CD4-positive, alpha-beta T cell treated with Interleukin-4 for 1 hour (primary cell): ENCODE measurements around the gene ANAPC2.
A peak's percentile ranks its signal among the peaks of the same experiment; 100 is the strongest.

Source experiments
- DNase-seq, 2 donors: peaks; one replicate each; pipeline ENCODE4 v3.0.0-alpha.2; 2020 to 2022

Gene ANAPC2

DNA sequence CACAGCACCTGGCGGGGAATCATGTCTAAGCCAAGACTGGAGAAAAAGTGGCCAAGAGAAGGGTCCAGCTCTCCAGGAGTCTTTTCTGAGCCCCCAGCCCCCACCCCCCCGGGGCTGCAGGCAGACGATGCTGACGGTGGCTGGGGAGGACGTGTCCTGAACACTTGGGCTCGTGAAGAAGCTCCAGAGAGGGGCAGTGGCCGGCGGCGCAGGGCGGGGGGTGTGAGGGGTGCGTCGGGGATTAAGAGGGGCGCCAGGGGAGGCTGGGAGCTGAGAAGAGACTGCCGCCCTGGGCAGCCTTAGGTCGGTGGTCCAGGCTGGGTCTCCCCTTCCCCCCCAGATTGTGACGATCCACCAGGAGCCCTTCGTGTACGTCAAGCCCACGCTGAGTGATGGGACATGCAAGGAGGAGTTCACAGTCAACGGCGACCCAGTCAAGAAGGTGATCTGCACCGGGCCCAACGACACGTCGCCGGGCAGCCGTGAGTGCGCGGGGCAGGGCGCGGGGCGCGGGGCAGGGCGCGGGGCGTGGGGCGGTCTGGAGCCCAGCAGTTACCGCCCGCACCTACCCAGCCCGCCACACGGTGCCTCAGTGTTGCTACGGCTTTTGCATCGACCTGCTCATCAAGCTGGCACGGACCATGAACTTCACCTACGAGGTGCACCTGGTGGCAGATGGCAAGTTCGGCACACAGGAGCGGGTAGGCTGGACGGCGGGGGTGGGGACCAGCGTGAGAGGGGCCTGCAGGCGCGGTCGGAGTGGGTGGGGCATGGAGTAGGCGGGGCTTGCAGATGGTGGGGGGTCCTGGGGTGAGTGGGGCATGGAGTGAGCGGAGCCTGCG, 27.4 kb downstream of the ANAPC2 start:
- DNase-seq: no peak

DNA sequence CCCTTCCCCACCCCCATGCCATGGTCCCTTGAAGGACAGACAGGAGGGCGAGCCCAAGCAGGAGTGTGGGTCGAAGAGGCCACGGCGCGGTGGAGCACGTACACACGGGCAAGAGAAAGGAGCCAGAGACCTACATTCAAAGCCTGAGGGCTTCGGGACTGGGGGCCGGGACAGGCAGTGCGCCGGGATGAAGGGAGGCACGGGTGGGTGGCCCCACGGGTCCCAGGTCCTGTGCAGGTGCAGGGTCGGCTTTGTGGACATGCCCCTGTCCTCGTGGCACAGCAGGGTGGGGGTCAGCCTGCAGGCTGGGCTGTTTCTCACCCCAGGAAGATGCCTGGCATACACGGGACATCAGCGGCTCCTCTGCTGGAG, 28.3 kb downstream of the ANAPC2 start:
- DNase-seq: no peak

DNA sequence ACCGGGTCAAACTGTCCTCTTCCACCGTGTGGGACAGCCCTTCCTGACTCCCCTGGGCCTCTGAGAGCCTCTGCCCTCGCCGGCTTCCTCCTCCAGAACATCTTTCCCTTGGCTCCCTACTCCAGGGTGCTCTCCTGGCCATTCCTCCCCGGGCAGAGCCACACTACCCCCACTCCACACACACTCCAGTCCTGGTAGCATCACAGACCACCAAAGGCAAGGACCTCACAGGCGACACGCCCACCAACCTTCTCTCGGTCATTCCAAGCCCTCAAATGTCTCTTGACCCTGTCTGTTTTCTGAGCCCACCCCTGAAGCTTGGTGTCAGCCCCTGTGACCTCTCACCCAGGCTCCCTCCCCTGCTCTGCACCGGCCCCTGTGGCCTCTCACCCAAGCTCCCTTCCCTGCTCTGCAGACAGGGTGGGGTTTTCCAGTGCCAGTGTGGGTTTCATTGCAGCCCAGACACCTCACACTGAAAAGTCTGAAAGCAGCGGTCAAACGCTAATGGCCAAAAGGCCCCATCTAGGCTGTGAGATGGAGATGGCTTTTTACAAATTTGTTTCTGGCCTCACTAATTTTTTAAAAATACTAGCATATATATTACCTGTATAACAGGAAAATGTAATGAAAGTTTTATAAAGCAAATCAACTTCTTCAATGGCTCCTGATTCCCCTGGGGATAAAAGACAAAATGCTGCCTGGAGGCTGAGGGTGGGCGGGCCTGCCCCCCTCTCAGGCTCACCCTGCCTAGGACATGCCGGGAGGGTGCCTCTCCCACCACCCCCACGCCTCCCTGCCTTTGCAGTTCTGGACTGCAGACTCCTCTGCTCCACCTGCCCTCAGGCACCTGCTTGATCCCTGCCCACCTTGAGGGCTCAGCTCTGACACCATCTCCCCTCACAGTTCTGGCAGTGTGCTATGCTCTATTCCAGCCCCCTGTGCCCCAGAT, 29.0 kb downstream of the ANAPC2 start:
- DNase-seq: no peak

DNA sequence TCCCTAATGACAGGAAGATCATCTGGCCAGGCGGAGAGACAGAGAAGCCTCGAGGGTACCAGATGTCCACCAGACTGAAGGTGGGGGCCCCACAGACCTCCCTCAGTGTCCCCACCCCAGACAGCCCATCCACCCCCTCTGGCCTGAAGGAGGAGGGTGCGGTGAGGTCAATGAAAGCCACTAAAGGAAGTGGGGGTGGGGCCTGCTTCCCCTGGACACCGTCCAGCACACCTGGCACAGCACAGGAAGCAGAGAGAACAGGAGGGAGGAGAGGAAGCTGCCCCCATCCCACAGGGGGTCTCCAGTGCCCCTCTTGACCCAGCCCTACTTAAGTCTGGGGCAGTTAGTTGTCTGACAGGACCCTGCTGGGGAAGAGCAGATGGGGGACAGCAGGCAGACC, 29.7 kb downstream of the ANAPC2 start:
- DNase-seq: no peak

GRCh38 chr9:137157618-137158415, 30.5 kb downstream of the ANAPC2 start:
- DNase-seq: no peak

- DNase-seq: peak; percentile 44 to 55
These were observed 31.6 kb downstream of the ANAPC2 start for GRCh38 chr9:137156567-137157375.

GRCh38 chr9:137152844-137153405, 35.4 kb downstream of the ANAPC2 start:
- DNase-seq: no peak

- peak; percentile 50 to 57 for DNase-seq
These were observed 37.5 kb downstream of the ANAPC2 start for GRCh38 chr9:137150617-137151457.

- DNase-seq: no peak
These were observed 38.3 kb downstream of the ANAPC2 start for GRCh38 chr9:137149942-137150616.

- no peak for DNase-seq
These were observed 39.0 kb downstream of the ANAPC2 start for GRCh38 chr9:137149363-137149762.

DNA sequence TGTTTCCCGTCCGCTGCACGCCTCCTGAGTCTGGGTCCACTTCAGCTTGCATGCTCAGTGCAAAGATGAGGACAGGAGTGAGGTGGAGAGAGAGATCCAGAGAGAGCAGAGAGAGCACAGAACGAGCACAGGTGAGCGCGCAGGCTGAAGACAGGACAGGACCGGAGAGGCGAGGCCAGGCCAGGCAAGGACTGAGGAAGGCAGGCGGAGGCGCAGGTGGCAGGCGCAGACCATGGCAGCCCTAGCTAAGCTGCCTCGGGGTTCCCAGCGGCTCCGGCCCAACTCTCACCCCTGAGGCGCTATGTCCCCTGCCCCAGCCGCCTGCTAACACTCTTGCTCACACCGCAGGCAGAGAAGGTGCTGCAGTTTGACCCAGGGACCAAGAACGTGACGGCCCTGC, 39.7 kb downstream of the ANAPC2 start:
- DNase-seq: no peak

DNA sequence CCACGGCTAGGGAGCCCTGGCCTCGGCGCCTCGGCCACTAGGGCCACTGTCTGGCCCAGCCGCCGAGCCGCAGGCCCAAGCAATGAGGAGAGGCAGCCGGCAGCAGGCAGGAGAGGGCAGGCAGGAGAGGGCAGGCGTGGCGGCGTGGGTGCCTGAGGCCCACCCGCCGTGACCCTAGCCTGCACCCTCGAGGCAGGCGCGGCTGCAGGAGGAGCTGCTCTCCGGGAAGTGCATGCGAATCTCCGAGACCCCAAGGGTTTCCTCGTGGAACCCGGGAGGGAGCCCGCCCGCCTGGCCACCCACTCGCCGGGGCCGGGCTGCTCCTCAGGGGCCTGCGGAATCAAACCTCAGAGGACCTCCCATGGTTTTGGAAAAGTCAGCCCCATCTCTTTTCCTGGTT, 40.1 kb downstream of the ANAPC2 start:
- DNase-seq: no peak

GRCh38 chr9:137147793-137148160, 40.6 kb downstream of the ANAPC2 start:
- no peak for DNase-seq

- no peak for DNase-seq
These were observed 41.1 kb downstream of the ANAPC2 start for GRCh38 chr9:137147091-137147792.

DNA sequence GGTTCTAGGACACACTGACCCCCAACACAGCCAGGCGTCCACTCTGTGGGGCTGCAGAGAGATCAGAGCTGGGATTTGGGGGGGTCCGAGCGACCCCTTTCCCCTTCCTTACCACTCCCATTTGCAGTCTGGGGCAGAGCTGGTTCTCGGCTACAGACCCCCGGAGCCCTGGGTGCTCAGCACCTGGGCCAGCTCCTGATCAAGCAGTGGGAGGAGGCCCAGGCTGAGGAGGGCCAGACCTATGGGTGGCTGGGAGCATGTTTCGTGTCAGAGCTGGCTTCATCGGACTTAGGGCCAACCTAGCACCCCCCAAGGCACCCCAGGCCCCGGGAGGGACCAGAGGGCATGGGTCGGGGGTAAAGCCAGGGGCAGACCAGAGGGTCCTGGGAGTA, 41.8 kb downstream of the ANAPC2 start:
- DNase-seq: no peak

GRCh38 chr9:137145731-137146526, 42.4 kb downstream of the ANAPC2 start:
- DNase-seq: no peak

- DNase-seq: no peak
These were observed 44.9 kb downstream of the ANAPC2 start for GRCh38 chr9:137143459-137143858.
